Measurements from ENCODE around the gene CSNK1E. TPM values are rescaled to one million over a fixed set of nuclear protein-coding genes. Genes with fewer than 3 reads are reported as not detected.

Gene CSNK1E
- total and polyA plus RNA-seq, 4 donors, result 87.2 to 121 (median 112) TPM

GRCh38 chr22:38302906-38303305 lies 14.3 kb downstream of the CSNK1E start:
- TF ChIP-seq CTCF (IDR thresholded peaks at IDR 0.05; ENCODE audit: control extremely low read depth, extremely low read depth), result no peak
- DNase-seq, result no peak
- no peak overlapping the region for H3K4me3 ChIP-seq
- H3K27me3 ChIP-seq (ENCODE audit: control insufficient read depth in 3 of 3, insufficient read depth in 3 of 3, low read length in 2 of 3), result no peaks in the 10 kb centered on the region
- WGBS, 2 donors, result 94 to 96% methylated on average over 19 of the region's 19 CpGs
- H3K4me1 ChIP-seq (ENCODE audit: control insufficient read depth in 5 of 5, insufficient read depth in 5 of 5, low read length in 5 of 5), result peaks cover 8 to 16% (median 11%) of the 10 kb centered on the region in 5 donors
- H3K9ac ChIP-seq (ENCODE audit: insufficient read depth in 1 of 2, low read length in 2 of 2), result no peak overlapping the region
- peaks cover 10 to 49% (median 39%) of the 10 kb centered on the region in 4 donors for H3K36me3 ChIP-seq (ENCODE audit: control insufficient read depth in 4 of 4, insufficient read depth in 4 of 4, low read length in 4 of 4)
- no peaks in the 10 kb centered on the region for H3K9me3 ChIP-seq (ENCODE audit: control insufficient read depth in 4 of 4, insufficient read depth in 3 of 4, low read length in 3 of 4)
- ATAC-seq (ENCODE audit: insufficient read depth, low FRiP score), result no peak
- no peak overlapping the region for H3K27ac ChIP-seq (ENCODE audit: low read depth in 1 of 2, low read length in 1 of 2)

GRCh38 chr22:38300946-38301345 lies 16.3 kb downstream of the CSNK1E start:
- ATAC-seq (ENCODE audit: insufficient read depth, low FRiP score) (no peak), DNase-seq (no peak)
- H3K9me3 ChIP-seq (ENCODE audit: control insufficient read depth in 4 of 4, insufficient read depth in 3 of 4, low read length in 3 of 4), result no peaks in the 10 kb centered on the region
- no peak overlapping the region for H3K4me3 ChIP-seq
- peaks cover 7 to 16% (median 10%) of the 10 kb centered on the region in 5 donors for H3K4me1 ChIP-seq (ENCODE audit: control insufficient read depth in 5 of 5, insufficient read depth in 5 of 5, low read length in 5 of 5)
- 91 to 92% methylated on average over 3 of the region's 3 CpGs for WGBS, 2 donors
- H3K27ac ChIP-seq (ENCODE audit: low read depth in 1 of 2, low read length in 1 of 2), result no peak overlapping the region
- no peaks in the 10 kb centered on the region for H3K27me3 ChIP-seq (ENCODE audit: control insufficient read depth in 3 of 3, insufficient read depth in 3 of 3, low read length in 2 of 3)
- H3K9ac ChIP-seq (ENCODE audit: insufficient read depth in 1 of 2, low read length in 2 of 2), result no peak overlapping the region
- H3K36me3 ChIP-seq (ENCODE audit: control insufficient read depth in 4 of 4, insufficient read depth in 4 of 4, low read length in 4 of 4), result peaks cover 12 to 66% (median 55%) of the 10 kb centered on the region in 4 donors
- no peak for TF ChIP-seq CTCF (IDR thresholded peaks at IDR 0.05; ENCODE audit: control extremely low read depth, extremely low read depth)

GRCh38 chr22:38300197-38300945 lies 16.9 kb downstream of the CSNK1E start:
- Histone ChIP-seq H3K27me3 (ENCODE audit: control insufficient read depth in 3 of 3, insufficient read depth in 3 of 3, low read length in 2 of 3) (no peaks in the 10 kb centered on the region), H3K4me1 (ENCODE audit: control insufficient read depth in 5 of 5, insufficient read depth in 5 of 5, low read length in 5 of 5) (peaks cover under 1 to 13% (median 4%) of the 10 kb centered on the region in 5 donors), H3K4me3 (no peak overlapping the region), H3K9me3 (ENCODE audit: control insufficient read depth in 4 of 4, insufficient read depth in 3 of 4, low read length in 3 of 4) (no peaks in the 10 kb centered on the region), H3K36me3 (ENCODE audit: control insufficient read depth in 4 of 4, insufficient read depth in 4 of 4, low read length in 4 of 4) (peaks cover 14 to 71% (median 57%) of the 10 kb centered on the region in 4 donors), H3K9ac (ENCODE audit: insufficient read depth in 1 of 2, low read length in 2 of 2) (no peak overlapping the region), H3K27ac (ENCODE audit: low read depth in 1 of 2, low read length in 1 of 2) (no peak overlapping the region)
- DNase-seq (no peak), ATAC-seq (ENCODE audit: insufficient read depth, low FRiP score) (no peak)
- 89 to 93% methylated on average over 26 of the region's 26 CpGs for WGBS, 2 donors
- TF ChIP-seq CTCF (IDR thresholded peaks at IDR 0.05; ENCODE audit: control extremely low read depth, extremely low read depth), result no peak
